WERI-Rb-1 (cell line): ENCODE measurements around the gene SEMA4D.

Source experiments
- DNase-seq: peaks from one replicate; pipeline ENCODE4 v3.0.0-alpha.2; 2020
- H3K27ac ChIP-seq: fragments of 250-450 bp; sonication (Bioruptor Pico); 2 replicates; pipeline ENCODE4 v1.5.1; 2020; ENCODE audit warnings: mild to moderate bottlenecking, moderate library complexity
- H3K27me3 ChIP-seq: fragments of 250-450 bp; sonication (Bioruptor Pico); 2 replicates; pipeline ENCODE4 v1.5.1; 2021; ENCODE audit warnings: mild to moderate bottlenecking, low read depth, moderate library complexity; ENCODE audit not compliant: insufficient read depth, severe bottlenecking
- H3K36me3 ChIP-seq: fragments of 250-450 bp; sonication (Bioruptor Pico); 2 replicates; pipeline ENCODE4 v1.5.1; 2020; ENCODE audit warnings: mild to moderate bottlenecking, moderate library complexity
- H3K4me3 ChIP-seq: 2 replicates; pipeline ENCODE4 v1.5.1; 2011; ENCODE audit warnings: low read depth, mild to moderate bottlenecking, control low read depth, low read length
- H3K9me3 ChIP-seq: fragments of 250-450 bp; sonication (Bioruptor Pico); 2 replicates; pipeline ENCODE4 v1.5.1; 2021; ENCODE audit warnings: mild to moderate bottlenecking, moderate library complexity; ENCODE audit not compliant: severe bottlenecking
- TF ChIP-seq, protein P1 (sequence below): IDR thresholded peaks from 2 replicates; pipeline ENCODE4 v1.5.1; 2011; ENCODE audit warnings: low read depth, mild to moderate bottlenecking, control low read depth, inconsistent platforms, low read length

The SEMA4D gene

DNA sequence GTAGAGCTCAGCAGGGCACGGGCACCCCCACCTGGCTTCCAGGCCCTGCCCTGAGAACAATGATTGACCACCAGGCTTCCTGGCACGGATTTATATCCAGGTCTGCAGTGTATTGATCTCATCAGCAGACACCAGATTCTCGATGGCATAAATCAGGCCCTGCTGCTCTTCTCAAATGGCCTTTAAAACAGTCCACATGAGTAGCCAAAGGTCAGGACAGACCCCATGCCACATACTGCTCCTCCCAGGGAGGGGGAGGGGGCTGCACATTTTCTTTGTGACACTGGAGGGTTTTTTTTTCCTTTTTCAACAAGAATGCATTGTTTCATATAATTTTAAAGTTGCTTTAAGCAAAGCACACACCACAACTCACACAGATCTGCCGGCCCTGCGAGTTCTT lies 85.4 kb downstream of the SEMA4D start:
- Histone ChIP-seq H3K27ac (no peak overlapping the region), H3K36me3 (no peaks in the 10 kb centered on the region; the same call in 1 of the 2 replicates), H3K9me3 (no peaks in the 10 kb centered on the region), H3K4me3 (no peak overlapping the region), H3K27me3 (no peaks in the 10 kb centered on the region)
- TF ChIP-seq, protein P1, sequence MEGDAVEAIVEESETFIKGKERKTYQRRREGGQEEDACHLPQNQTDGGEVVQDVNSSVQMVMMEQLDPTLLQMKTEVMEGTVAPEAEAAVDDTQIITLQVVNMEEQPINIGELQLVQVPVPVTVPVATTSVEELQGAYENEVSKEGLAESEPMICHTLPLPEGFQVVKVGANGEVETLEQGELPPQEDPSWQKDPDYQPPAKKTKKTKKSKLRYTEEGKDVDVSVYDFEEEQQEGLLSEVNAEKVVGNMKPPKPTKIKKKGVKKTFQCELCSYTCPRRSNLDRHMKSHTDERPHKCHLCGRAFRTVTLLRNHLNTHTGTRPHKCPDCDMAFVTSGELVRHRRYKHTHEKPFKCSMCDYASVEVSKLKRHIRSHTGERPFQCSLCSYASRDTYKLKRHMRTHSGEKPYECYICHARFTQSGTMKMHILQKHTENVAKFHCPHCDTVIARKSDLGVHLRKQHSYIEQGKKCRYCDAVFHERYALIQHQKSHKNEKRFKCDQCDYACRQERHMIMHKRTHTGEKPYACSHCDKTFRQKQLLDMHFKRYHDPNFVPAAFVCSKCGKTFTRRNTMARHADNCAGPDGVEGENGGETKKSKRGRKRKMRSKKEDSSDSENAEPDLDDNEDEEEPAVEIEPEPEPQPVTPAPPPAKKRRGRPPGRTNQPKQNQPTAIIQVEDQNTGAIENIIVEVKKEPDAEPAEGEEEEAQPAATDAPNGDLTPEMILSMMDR, result no peak
- no peak for DNase-seq

DNA sequence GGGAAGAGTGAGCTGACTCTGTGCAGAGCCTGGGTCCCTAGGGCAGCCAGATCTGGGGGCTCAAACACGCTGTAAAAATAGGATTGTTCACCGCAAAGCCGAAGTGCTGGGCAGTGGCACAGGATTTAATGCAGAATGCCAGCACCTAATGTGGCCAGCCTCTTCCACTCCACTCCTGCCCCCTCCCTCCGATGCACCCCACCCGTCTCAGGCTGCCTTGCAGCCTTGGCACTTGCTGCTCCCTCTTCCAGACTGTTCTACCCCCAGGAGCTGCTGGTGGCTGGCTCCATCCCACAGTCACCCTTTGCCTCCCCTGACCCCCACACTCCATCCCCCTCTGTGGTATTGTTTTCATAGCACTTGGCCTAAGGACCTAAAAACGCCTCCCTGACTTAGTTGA lies 86.2 kb downstream of the SEMA4D start:
- Histone ChIP-seq H3K27me3 (no peaks in the 10 kb centered on the region), H3K9me3 (no peaks in the 10 kb centered on the region), H3K27ac (no peak overlapping the region), H3K4me3 (no peak overlapping the region), H3K36me3 (no peaks in the 10 kb centered on the region; the same call in 1 of the 2 replicates)
- TF ChIP-seq, protein P1, result no peak
- DNase-seq, result no peak

DNA sequence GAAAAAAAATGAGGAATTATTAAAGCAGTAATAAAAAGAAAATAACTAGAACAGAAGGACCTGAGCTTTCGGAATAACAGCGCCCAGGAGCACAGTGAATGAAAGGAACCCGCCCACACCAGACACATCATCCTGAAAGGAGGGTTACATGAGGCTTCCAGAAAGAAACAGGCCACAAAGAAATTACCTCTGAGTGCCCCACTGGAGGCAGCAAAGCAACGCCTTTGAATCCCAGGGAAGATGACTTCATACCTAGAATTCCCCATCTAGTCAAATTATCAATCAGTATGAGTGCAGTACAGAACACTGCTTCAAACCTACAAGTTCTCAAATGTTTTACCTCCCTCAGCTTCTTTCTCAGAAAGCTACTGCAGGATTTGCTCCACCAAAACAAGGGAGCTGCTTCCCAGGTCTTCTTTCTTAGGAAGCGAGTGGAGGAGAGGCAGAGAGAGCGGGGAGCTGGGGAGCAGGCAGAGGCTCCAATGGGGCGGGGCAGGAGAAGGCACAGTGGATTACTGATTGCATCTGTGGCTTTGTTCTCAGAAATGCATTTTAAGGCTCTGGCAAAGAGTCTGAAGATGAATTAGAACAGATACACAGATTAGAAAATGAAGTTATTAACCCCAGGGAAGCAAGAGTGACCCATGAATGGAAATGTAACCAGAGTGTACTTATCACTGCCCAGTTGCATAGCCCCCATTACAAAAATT lies 87.1 kb downstream of the SEMA4D start:
- Histone ChIP-seq H3K4me3 (no peak overlapping the region), H3K9me3 (no peaks in the 10 kb centered on the region), H3K27me3 (no peaks in the 10 kb centered on the region), H3K27ac (no peak overlapping the region), H3K36me3 (no peaks in the 10 kb centered on the region; the same call in 1 of the 2 replicates)
- DNase-seq, result peak; percentile 29
- TF ChIP-seq, protein P1, result peak; percentile 41; the same call in 1 of the 2 replicates

DNA sequence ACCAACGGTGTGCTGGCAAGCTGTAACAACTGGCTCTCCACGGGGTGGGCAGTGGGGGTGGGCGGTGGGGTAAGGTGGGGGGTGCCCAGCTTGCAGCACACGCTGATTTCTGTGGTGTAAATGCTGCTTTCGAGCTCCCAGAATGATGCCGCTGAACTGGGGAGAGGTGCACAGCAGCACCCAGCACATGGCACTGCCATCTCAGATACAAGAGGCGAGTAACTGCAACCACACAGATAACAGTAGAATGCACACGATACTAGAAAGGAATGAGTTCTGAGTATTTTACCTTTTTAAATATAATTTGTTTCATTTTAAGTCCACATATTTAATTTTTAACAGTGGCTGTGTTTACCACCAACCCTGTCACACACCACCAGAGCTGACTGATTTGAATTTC lies 87.9 kb downstream of the SEMA4D start:
- Histone ChIP-seq H3K27me3 (no peaks in the 10 kb centered on the region), H3K36me3 (no peaks in the 10 kb centered on the region; the same call in 1 of the 2 replicates), H3K27ac (no peak overlapping the region), H3K9me3 (no peaks in the 10 kb centered on the region), H3K4me3 (no peak overlapping the region)
- DNase-seq, result no peak
- TF ChIP-seq, protein P1, result no peak

- H3K27me3 ChIP-seq, result no peaks in the 10 kb centered on the region
- TF ChIP-seq, protein P1, result no peak
- no peak overlapping the region for H3K4me3 ChIP-seq
- H3K9me3 ChIP-seq, result no peaks in the 10 kb centered on the region
- DNase-seq, result no peak
- no peaks in the 10 kb centered on the region; the same call in 1 of the 2 replicates for H3K36me3 ChIP-seq
- no peak overlapping the region for H3K27ac ChIP-seq
These were observed 88.4 kb downstream of the SEMA4D start for GRCh38 chr9:89409466-89409865.
